GM19468 (cell line): Measurements from ENCODE around the gene GPATCH8.
"Not testable (repeated sequence)": the region's sequence is repeated elsewhere in the genome, so short reads cannot be mapped to it uniquely, and the experiment has no call there.

Experiments used
- ATAC-seq: cut with Tn5 transposase; IDR thresholded peaks from one replicate; pipeline ENCODE4 v1.9.1; 2021; ENCODE audit warnings: mild to moderate bottlenecking, moderate library complexity, moderate number of reproducible peaks; ENCODE audit not compliant: unreplicated experiment; ENCODE audit errors: extremely low read depth

The GPATCH8 gene

DNA sequence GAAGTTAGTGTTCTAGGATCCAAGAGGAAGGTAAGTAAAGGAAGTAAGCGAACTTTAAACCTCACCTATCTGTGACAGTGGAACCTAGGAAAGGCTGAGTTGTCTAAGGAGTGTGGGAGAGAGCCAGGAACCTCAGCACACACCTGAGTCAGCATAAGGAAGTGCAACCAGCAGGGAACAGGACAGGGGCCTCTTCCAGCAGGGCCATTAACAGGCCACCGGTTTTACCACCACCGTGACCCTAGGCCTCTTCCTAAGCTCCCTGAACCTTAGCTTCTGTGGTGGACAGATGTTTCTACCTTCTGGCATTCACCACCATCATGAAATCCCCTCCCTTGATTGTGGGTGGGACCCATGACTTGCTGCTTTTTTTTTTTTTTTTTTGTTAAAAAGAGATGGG lies 26.7 kb upstream of the GPATCH8 start:
- ATAC-seq, result no peak

DNA sequence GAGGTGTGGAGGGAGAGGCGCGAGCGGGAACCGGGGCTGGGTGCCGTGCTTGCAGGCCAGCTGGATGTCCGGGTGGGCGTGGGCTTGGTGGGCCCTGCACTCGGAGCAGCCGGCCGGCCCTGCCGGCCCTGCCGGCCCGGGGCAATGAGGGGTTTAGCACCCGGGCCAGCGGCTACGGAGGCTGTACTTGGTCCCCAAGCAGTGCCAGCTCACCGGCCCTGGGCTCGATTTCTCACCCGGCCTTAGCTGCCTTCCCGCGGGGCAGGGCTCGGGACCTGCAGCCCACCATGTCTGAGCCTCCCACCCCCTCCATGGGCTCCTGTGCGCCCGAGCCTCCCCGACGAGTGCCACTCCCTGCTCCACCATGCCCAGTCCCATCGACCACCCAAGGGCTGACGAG lies 24.7 kb upstream of the GPATCH8 start:
- no peak for ATAC-seq

DNA sequence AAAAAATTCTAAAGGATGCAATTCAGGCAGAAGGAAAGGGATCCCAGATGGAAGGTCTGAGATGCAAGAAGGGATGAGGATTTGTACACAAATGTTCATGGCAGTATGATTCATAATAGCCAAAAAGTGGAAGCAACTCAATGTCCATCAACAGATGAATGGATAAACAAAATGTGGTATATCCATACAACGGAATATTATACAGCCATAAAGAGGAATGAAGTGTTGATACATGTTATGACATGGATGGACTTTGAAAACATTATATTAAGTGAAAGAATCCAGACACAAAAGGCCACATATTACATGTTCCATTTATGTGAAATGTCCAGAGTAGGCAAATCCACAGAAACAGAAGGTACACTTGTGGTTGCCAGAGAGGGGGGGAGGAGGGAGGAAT lies 23.9 kb upstream of the GPATCH8 start:
- ATAC-seq, result no peak

DNA sequence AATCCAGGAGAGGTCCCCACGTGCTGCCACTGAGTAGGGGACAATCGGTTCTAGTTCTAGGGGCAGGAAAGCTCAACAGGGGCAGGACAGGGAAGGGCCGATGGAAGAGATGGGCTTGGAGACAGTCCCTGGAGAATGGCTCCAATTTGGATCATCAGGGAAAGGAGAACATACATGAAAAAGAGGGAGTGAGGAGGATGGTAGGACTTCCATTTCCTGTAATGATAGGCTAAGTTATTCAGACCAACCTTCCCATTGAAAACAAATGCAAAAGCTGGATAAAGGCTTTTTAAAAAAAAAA lies 20.4 kb upstream of the GPATCH8 start:
- no peak for ATAC-seq

DNA sequence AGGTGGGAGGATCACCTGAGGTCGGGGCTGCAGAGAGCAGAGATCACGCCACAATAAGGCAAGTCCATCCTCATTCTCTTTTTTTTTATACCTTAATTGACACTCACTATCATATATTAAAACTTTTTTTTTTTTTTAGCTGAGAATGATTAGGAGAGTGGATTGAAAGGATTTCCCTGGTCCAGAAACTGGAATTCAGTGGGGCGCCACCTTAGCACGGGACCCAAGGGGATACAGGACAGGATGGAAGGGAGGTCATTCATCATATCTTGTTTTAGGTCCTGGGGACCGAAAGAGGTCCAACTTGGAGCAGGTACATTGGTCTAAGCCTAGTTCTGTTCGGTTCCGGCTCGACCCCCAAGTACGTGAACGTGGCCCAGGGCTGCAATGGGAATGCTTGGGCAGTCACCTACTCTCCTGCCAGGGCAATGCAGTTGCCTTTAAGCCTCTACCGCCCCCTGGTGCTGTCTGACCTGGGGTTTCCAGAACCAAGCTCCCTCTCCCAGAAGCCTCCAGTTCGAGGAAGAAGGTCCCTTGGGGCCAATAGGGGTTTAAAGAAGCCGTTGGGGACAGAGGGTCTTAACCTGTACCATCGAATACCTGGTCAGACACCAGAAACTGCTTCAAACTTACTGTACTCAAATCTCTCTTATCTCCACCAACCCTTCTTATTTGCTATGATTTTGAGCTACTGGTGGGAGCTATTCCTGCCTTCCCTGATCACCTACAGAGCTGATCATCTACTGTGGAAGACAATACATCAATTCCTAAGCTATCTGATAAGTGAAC lies 19.9 kb upstream of the GPATCH8 start:
- no peak for ATAC-seq

DNA sequence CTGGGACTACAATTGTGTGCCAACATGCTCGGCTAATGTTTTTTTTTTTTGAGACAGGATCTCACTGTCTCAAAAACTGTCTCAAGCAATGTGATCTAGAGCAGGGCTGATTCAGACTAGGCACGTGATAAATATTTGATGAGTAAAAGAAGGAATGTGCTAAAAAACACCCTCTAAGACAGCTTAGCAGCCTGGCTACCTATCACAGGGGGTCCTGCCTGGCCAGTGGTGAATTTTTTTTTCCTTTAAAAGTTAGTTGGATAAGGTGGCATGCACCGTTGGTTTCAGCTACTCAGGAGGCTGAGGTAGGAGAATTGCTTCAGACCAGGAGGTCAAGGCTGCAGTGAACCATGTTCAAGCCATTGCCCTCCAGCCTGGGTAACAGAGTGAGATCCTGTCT lies 14.8 kb upstream of the GPATCH8 start:
- no peak for ATAC-seq

DNA sequence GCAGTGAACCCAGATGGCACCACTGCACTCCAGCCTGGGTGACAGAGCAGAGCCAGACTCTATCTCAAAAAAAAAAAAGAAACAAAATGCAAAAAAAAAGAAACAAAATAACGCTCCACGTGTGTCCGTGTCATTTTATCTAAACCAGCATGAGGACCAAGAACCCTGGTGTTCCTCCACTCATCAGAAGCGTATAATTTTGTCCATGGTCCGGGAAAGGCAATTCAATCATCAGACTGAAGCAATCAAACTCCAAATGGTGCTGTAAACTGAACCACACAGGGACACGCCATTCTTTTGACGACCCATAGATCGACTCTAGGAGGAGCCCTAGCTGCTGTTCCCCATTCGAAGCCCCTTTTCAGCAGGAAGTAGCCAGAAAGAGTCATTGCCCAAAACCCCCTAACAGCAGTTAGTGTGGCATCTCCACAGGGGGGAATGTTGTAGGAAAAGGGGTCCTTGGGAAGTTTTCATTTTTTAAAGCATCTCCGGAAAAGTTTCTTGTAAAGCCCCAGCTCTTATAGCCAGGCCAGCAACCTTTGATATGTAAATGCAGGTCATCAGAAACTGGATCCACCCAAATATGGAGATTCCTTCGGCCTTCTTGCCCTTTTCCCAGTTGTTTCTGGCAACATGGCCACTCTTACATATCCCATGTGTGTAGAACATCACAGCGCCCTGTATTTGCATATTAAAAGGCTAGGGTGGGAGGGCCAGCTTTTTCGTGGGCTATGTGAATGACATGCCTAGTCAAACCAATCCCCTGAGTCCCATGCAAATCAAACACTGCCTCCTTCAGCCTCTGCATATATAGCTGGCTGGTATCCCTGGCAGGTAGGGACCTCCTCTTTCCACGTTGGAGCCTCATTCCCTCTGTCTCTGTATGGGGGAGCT lies 8.3 kb upstream of the GPATCH8 start:
- ATAC-seq, result not testable (repeated sequence)

DNA sequence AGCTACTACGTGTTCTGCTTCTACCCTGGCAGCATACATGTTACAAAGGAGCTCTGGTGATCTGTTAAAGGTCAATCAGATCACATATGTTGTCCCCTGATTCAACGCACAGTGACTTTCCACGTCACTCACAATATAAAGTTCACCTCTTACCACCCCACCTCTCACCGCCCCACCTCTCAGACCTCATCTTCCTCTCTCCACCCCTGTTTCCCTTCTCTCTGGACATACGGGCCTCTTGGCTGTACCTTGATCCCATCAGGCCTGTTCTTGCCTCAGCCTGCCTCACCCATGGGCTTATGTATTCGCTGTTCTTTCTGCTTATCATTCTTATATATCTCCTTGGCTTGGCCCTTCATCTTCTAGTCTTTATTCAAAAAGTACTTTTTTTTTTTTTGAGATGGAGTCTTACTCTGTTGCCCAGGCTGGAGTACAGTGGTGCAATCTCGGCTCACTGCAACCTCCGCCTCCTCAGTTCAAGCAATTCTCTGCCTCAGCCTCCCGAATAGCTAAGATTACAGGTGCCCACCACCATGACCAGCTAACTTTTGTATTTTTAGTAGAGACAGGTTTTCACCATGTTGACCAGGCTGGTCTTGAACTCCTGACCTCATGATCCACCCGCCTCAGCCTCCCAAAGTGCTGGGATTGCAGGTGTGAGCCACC lies 3.9 kb upstream of the GPATCH8 start:
- ATAC-seq, result not testable (repeated sequence)

DNA sequence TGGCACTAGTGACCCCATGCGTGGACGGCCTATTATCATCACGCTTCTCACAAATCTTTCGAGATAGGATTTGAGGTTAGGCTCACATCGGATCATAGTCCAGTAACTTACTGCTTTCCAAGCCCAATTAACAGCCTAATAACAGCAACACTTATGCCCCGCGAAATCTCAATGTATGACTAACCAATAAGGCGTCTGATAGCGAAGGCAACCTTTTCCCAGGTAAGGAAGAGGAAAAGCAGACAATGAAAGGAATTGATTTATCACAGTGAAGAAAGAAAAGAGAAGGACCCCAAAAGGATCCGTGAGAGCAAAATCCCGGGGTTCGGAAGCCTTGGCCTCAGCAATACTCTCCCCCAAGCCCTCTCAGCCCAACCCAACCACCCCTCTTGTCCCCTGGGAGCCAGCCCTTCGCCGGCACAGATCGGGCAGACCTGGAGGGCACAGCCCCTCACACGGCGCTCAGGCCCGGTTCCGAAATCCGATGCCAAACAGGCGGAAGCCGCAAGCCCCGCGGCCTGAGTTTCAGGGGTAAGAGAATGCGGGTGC lies 534 bp downstream of the GPATCH8 start:
- ATAC-seq, result no peak

DNA sequence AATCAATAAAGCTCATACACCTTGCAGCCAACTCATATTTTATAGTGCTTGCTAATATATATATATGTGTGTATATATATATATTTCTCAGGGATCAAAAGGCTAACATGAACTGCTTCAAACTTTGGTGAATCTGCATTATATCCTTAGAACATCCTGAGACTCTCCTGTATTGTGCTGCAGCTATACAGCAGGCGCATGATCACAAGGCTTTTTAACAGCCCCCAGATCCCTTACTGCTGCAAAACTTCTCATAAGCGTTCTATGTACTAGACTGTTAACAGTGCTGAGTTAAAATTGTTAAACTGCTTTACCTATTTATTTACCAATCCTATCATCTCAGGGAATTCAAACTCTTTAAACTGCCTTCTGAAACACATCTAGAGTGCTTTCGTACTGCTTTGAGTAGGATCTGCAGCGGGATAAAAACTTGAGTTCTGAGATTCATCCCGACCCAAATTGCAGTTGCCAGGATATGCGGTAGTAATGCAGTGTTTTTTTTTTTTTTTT lies 1.3 kb downstream of the GPATCH8 start:
- ATAC-seq, result no peak

DNA sequence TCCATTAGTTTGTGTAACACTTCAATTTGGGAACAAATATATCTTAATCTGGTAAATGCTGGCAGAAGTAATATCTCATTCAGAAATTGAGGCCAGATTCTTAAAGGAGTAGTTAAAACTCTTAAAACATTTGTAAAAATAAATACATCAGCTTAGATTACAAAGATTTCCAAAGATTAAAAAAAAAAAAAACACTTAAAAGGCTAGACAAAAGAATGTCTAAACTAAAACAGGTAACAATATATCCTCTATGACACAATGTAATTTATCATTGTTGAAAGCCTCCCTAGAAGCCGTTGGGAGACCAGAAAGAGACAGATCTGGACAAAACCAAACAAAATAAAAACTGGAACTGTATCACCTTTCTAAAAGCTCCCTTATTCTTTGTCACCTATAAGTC lies 3.5 kb downstream of the GPATCH8 start:
- no peak for ATAC-seq

DNA sequence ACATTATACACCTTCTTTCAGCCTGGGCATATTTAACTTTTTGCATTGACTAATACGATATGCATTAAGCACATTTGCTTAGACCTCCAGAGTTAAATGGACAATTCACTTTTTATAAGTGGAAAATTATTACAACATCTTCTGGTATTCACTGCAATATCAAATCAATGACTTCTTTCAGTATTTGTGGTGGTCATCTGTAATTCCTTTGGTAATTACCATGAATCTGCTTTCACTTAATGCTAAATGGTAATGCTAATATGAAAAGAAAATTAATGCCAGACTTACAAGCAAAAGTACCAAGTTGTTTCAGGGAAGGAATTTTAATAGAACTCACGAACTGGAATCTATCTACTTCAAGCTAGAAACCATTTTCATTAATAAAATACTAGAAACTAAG lies 6.4 kb downstream of the GPATCH8 start:
- no peak for ATAC-seq

DNA sequence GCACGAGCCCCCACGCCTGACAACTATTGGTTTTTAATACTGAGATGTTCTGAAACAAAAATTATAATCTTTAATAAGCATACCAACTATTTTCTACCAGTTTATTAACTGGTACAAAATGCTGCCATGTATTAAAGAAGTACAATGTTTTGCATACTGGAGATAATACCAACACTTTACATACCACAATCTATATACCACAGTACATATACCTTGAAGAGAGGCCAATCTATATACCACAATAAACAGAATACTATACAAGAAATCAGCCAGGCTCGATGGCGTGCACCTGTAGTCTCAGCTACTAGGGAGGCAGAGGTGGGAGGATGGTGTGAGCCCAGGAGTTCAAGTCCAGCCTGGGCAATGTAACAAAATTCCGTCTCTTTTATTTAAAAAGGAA lies 9.9 kb downstream of the GPATCH8 start:
- ATAC-seq, result no peak

DNA sequence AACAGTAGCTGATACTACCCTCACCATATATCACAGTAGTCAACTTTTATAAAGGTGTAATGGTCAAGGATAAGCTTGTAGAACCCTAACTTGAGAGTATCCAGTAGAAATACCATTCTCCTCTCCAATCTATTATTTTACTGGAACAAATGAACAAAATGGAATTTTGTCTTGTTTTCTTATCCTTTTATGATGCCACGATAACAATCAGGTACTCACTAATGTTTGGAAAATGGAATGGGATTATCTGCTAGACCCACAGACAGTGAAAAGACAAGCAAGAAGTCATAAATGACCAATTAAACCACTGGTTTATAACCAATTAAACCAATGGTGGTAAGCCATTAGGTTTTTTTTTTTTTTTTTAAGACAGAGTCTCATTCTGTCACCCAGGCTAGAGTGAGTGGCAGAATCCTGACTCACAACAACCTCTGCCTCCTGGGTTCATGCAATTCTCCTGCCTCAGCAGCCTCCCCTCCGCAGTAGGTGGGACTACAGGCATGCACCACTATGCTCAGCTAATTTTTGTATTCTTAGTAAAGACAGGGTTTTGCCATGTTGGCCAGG lies 10.4 kb downstream of the GPATCH8 start:
- no peak for ATAC-seq

DNA sequence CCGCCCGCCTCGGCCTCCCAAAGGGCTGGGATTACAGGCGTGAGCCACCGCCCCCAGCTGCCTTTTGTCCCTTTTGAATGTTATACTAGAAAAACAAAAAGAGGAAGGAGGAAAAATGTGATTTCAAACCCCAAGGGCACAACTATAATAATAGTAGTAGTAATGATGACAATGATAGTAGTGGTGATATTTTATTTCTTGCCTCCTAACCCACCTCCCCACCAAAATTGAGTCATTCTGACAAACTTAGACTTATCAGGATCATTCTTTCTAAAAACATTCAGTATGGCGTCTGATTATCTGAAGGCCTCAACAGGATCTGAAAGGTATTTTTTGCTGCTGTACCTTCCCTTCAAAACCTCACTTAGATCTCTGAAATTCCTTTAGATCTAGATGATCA lies 13.6 kb downstream of the GPATCH8 start:
- no peak for ATAC-seq

DNA sequence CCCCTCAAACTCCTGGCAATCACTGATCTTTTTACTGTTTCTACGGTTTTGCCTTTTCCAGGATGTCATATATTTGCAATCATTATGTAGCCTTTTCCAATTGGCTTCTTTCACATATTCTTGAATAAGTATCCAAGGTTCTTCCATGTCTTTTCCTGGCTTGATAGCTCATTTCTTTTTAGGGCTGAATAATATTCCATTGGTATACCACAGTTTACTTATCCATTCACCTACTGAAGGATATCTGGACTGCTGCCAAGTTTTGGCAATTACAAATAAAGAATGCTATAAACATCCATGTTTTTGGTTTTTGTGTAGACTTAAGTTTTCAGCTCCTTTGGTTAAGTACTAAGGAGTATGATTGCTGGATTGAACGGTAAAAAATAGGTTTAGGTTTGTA lies 16.0 kb downstream of the GPATCH8 start:
- ATAC-seq, result no peak

DNA sequence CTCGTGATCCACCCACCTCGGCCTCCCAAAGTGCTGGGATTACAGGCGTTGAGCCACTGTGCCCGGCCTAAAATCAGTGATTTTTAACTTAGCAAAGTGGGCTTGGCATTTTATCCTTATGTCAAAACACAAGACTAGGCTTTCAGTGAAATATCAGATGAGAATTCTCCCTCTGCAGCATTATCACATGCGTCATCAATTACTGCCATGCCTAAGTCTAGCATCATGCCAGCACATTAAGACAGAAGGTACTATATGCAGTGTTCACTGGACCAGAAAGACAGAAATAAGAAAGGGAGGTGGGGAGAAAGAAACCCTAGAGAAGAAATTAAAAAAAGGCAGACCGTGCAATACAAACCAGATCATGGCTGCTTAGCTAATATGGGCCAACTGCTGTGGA lies 29.8 kb downstream of the GPATCH8 start:
- no peak for ATAC-seq

DNA sequence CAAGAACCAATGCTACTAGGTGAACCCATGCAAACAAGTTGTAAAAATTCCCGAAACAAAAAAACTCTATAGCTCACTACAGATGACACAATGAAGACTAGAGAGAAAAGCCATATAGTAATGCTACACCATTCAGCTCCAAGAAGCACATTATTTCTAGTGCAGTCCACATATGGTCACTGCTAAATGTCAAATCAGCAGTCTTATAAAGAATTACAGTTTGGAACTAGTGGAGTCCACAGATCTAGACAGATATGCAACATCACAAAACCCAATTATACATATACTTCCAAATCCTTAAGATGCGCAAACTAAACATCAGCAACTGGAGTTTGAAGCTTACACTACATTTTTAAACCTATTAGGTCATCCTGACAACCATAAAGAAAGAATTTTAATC lies 33.5 kb downstream of the GPATCH8 start:
- no peak for ATAC-seq

DNA sequence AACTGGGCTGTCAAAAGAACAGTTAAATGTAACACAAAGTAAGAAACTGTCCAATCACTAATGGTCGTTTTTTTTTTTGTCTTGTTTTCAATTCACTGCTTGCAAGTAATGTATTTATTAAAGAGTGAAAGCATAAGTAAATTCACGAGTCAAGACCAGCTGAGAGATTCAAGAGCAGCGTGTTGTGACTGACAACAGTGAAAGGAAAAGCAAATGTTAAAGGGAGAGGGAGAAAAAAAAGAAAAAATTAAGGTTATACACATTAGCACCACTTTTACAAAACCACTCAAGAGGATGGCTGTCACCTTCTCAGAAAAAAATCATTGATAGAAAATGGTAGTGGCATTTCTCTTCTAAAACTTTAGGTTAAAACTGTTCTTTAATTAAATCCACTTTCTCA lies 36.1 kb downstream of the GPATCH8 start:
- ATAC-seq, result no peak

DNA sequence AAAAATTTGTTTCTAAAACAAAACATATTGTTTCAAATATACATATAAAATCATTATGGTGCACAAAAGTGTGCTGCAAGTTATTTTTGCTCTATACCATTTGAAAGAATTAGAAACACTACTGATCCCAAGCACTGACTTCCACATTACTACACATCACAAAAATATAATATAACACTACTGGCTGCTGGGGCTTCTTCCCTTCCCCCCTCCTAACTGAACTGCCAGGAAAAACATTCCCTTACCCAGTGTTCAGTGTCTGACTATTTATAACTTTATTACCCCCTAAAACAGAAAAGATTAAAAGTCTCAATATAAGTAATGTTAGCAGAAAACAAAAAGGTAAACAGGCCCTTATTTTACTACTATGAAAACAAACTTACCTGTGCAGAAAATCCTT lies 36.9 kb downstream of the GPATCH8 start:
- ATAC-seq, result no peak
